Measurements from ENCODE around the gene REST.
"Not testable (repeated sequence)": the region's sequence is repeated elsewhere in the genome, so short reads cannot be mapped to it uniquely, and the experiment has no call there.

The REST gene

DNA sequence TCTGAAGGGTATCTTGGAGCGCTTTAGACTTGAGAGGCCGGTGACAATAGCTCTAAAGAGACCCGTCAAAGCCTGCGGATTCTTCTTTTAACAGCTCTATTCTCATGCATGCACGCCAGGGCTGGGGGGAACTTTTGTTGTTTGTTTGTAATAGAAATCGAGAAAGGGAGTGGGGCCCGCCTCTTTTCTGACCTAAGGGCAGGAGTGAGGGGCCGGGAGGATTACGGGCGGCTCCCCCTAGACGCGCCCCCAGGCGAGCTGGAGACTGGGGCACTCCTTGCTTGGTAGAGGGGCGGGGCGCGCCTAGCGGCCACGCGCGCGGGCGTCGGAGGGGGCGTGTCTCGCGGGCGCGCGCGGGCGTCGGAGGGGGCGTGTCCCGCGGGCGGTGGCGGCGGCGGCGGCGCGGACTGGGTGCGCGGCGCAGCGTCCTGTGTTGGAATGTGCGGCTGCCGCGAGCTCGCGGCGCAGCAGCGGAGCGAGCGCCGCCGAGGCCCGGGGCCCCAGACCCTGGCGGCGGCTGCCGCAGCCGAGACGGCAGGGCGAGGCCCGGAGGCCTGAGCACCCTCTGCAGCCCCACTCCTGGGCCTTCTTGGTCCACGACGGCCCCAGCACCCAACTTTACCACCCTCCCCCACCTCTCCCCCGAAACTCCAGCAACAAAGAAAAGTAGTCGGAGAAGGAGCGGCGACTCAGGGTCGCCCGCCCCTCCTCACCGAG lies at the start of gene REST:
TSS of gene REST (plus strand) at position 412 of the 717 bp plus-strand sequence. CDS start 2,739 bp downstream, outside the sequence.
- DNase-seq (ENCODE audit: low read depth, low spot score) = peak; percentile 11

DNA sequence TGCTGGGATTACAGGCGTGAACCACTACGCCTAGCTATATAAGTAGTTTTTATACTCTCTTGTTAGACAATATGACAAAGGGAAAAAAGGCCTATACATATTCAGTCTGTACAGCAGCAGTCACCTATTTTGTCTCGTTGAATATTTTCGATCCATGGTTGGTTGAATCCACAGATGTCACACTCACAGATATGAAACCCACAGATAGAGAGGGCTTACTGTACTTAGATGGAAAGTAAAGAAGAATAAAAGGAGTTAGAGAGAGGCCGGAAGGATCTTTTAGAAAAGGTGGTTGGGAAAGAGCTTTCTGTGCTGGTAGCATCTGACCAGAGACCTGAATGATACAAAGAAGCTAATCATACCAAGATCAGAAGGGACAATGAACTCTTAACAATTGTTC lies 47.9 kb upstream of the REST start:
- DNase-seq (ENCODE audit: low read depth, low spot score) = no peak

DNA sequence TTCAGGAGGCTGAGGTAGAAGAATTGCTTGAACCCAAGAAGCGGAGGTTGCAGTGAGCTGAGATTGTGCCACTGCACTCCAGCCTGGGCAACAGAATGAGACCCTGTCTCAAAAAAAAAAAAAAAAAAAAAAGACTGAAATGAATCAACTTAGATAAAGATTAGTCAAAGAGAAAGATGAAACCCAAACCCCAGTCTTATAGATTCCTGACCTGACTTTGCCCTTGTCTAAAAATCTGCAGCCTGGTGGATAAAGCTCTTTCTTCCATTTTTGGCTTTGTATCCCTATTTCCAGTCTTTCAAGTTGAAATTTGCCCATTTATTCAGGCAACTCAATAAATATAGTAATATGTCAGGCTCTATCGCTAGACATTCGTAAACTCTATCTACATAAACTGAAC lies 46.9 kb upstream of the REST start:
- no peak for DNase-seq (ENCODE audit: low read depth, low spot score)

- DNase-seq (ENCODE audit: low read depth, low spot score) = no peak
Observed at GRCh38 chr4:56861360-56861759, 46.3 kb upstream of the REST start.

GRCh38 chr4:56863441-56864139 lies 44.1 kb upstream of the REST start:
- DNase-seq (ENCODE audit: low read depth, low spot score) = no peak

DNA sequence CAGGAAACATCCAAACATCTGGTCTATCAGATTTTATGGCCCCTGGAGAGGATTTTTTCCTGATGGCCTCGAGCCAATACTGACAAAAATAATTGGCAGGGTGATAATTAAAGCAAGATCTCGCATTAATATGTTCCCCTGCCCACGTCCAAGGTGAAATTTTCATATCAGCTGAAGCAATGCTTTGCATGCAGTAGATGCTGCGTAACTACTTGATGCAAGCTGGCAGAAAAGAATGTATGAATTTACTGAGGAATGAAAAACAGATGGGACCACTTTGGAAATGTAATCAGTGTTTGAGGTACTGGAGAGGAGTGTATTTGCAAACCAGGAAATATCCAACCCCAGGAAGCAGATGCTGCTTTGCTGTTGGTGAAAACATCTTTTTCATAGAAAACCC lies 36.8 kb upstream of the REST start:
- DNase-seq (ENCODE audit: low read depth, low spot score) = no peak

- DNase-seq (ENCODE audit: low read depth, low spot score) = no peak
Observed at GRCh38 chr4:56871371-56871866, 36.3 kb upstream of the REST start.

- no peak for DNase-seq (ENCODE audit: low read depth, low spot score)
Observed at GRCh38 chr4:56874166-56874565, 33.5 kb upstream of the REST start.

- no peak for DNase-seq (ENCODE audit: low read depth, low spot score)
Observed at GRCh38 chr4:56874923-56875322, 32.8 kb upstream of the REST start.

- DNase-seq (ENCODE audit: low read depth, low spot score) = no peak
Observed at GRCh38 chr4:56876264-56876663, 31.4 kb upstream of the REST start.

GRCh38 chr4:56879996-56880395 lies 27.7 kb upstream of the REST start:
- no peak for DNase-seq (ENCODE audit: low read depth, low spot score)

- DNase-seq (ENCODE audit: low read depth, low spot score) = no peak
Observed at GRCh38 chr4:56880572-56880971, 27.1 kb upstream of the REST start.

DNA sequence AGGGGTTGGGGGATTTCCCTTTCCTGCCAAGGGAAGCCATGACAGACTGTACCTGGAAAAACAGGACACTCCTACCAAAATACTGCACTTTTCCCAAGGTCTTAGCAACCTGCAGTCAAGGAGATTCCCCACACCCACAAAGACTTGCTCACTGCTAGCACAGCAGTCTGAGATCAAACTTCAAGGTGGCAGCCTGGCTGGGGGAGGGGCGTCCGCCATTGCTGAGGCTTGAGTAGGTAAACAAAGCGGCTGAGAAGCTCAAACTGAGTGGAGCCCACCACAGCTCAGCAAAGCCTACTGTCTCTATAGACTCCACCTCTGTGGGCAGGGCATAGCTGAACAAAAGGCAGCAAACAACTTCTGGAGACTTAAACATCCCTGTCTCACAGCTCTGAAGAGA lies 23.2 kb upstream of the REST start:
- not testable (repeated sequence) for DNase-seq (ENCODE audit: low read depth, low spot score)

DNA sequence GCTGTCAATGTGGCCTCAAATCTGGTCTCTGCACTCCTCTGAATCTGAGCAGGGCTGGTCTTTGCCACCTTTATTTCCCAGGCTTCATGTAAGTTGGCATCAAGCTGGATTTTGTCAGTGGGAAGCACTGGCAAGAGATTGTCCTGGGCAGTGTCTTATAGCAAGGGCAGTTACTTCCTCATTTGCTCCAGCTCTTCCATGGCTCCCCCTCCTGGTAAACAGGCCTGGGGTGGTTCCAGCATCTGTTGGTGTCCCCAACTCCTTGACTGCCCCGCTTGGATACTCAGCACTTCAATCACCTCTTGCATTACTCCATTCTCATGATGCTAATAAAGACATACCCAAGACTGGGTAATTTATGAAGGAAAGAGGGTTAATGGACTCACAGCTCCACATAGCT lies 15.0 kb upstream of the REST start:
- no peak for DNase-seq (ENCODE audit: low read depth, low spot score)

GRCh38 chr4:56897842-56898241 lies 9.9 kb upstream of the REST start:
- DNase-seq (ENCODE audit: low read depth, low spot score) = not testable (repeated sequence)

GRCh38 chr4:56900186-56900585 lies 7.5 kb upstream of the REST start:
- not testable (repeated sequence) for DNase-seq (ENCODE audit: low read depth, low spot score)

DNA sequence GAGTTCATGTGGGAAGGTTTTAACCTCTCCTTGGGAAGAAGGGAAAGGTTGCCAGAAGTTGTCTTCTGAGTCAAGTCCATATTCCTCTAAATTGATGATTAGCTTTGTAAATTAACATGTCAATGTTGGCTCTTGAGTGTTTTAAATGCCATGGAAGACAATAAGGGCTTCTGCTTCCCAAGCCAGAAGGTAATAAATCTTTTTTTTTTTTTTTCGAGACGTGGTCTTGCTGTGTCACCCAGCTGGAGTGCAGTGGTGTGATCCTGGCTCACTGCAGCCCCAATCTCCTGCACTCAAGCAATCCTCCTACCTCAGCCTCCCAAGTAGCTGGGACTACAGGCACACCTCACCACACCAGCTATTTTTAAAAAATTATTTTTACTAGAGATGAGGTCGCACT lies 5.0 kb upstream of the REST start:
- no peak for DNase-seq (ENCODE audit: low read depth, low spot score)

GRCh38 chr4:56905796-56906195 lies 1.9 kb upstream of the REST start:
- no peak for DNase-seq (ENCODE audit: low read depth, low spot score)

DNA sequence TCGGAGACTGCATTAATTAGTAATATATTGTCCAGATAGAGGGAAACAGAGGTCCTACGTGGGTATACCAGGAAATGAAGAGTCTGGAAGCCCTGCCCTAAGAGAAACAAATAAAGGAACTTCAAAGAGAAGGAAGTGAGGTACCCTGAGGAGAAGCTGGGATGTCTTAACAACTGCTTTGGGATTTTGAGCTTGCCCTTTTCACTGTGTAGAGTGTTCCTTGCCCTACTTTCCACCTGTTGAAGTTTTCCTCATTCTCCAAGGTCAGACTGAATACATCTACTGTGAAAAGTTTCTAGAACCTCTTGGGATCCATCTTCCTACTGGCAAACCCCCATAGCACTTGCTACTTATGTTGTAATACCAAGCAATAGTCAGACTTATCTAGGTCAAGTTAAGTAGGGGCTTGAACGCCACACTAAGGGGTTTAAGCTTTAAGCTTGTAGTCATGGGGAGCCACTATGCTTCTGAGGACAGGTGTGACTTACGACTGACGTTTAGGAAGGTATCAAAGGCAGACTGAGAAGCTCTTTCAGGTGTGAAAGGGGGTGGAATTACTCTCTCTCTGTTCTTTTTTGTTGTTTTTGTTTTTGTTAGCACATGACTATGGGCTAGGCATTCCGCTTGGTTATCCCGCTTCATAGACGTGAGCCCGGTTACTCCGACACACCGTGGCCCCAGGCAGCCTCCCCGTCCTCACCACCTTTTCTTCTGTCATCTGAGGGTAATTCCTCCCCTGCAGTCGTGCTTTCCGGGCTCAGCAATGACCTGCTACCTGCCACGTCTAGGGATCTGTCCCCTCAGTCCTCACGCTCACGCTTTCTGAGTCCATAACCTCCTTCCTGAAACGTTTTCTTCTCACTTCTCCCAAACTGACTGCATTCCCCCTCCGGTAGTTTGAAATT lies 959 bp upstream of the REST start:
- no peak for DNase-seq (ENCODE audit: low read depth, low spot score)

DNA sequence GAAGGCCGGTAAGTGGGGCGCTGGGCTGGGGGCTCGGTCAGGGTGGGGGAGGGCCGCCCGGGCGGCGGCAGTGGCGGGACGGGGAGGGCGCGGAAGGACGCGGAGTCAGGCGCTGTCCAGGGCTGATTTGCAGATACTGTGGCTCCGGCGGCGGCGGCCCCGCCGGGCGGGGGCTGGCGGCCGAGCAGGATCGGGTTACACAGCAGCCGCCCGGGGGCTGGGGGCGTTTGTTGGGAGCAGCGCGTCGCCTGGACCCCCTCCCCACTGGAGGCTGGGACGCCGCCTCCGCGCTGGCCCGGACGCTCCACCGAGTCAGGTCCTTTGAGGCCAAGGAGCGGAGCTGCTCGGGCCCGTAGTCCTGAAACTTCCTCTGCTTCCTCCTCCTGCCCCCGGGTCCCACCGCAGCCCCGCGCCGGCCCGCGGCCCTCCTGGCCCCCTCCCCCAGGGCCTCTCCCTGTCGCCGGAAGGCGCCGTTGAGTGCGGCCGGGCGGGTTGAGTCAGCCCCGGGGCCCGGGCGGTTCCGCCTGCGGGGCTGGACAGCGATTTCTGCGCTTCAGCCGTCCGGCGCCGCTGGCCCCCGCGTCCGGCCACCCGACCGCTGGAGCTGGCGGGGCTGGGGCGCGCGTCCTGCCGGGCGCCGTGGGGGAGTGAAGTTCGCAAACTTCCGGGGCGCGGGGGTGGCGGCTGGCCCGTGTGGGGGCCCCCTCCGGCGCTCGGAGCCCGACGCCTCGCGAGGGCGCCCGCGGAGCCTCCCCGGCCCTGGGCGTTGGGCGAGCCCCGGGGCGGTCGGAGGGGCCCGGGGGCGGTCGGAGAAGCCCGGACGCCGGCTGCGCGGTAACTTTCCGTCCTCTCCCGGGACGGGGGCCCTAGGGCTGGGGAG lies 746 bp downstream of the REST start:
- DNase-seq (ENCODE audit: low read depth, low spot score) = peak; percentile 8

Measured in brain pericyte (primary cell).